ENCODE measurements around the gene MIPEP. TPM values are rescaled to one million over a fixed set of nuclear protein-coding genes. Genes with fewer than 3 reads are reported as not detected.

MIPEP gene
- total and polyA plus RNA-seq, 2 experiments from 2014 or later: 17.1 to 19.8 TPM

GRCh38 chr13:23767838-23768237 lies 121.4 kb downstream of the MIPEP start:
- DNase-seq (ENCODE audit: low spot score): no peak
- no peaks in the 10 kb centered on the region for H3K27me3 ChIP-seq
- no peaks in the 10 kb centered on the region for H3K9me2 ChIP-seq (replicated peaks; ENCODE audit: insufficient read depth)
- no peak overlapping the region for H3K4me2 ChIP-seq
- no peaks in the 10 kb centered on the region for H3K36me3 ChIP-seq (replicated peaks; ENCODE audit: insufficient read depth, low read depth)
- H2AFZ ChIP-seq: no peak overlapping the region
- TF ChIP-seq CTCF (IDR thresholded peaks at IDR 0.05; ENCODE audit: poor library complexity) (no peak), EZH2 (IDR thresholded peaks at IDR 0.05; ENCODE audit: borderline replicate concordance) (no peak), EZH2phosphoT487 (IDR thresholded peaks at IDR 0.05; ENCODE audit: low read depth, severe bottlenecking, unreplicated experiment) (no peak)
- H4K20me1 ChIP-seq (ENCODE audit: insufficient read depth, poor library complexity, severe bottlenecking): no peaks in the 10 kb centered on the region
- no peaks in the 10 kb centered on the region for H3K9me3 ChIP-seq (ENCODE audit: low read depth)
- 89% methylated on average over 7 of the region's 7 CpGs for WGBS (ENCODE audit: low lambda C conversion rate, missing lambda C conversion rate)
- no peaks in the 10 kb centered on the region for H3K79me2 ChIP-seq
- peaks cover 17% of the 10 kb centered on the region for H3K4me1 ChIP-seq (ENCODE audit: insufficient read depth)
- no peak overlapping the region for H3K4me3 ChIP-seq
- no peak overlapping the region for H3K27ac ChIP-seq

GRCh38 chr13:23766939-23767338 lies 122.3 kb downstream of the MIPEP start:
- H3K27me3 ChIP-seq: no peaks in the 10 kb centered on the region
- no peak overlapping the region for H3K4me3 ChIP-seq
- TF ChIP-seq EZH2 (IDR thresholded peaks at IDR 0.05; ENCODE audit: borderline replicate concordance) (no peak), CTCF (IDR thresholded peaks at IDR 0.05; ENCODE audit: poor library complexity) (no peak), EZH2phosphoT487 (IDR thresholded peaks at IDR 0.05; ENCODE audit: low read depth, severe bottlenecking, unreplicated experiment) (no peak)
- H3K79me2 ChIP-seq: no peaks in the 10 kb centered on the region
- H4K20me1 ChIP-seq (ENCODE audit: insufficient read depth, poor library complexity, severe bottlenecking): no peaks in the 10 kb centered on the region
- H3K9me2 ChIP-seq (replicated peaks; ENCODE audit: insufficient read depth): no peaks in the 10 kb centered on the region
- H2AFZ ChIP-seq: no peak overlapping the region
- no peaks in the 10 kb centered on the region for H3K36me3 ChIP-seq (replicated peaks; ENCODE audit: insufficient read depth, low read depth)
- no peak for DNase-seq (ENCODE audit: low spot score)
- no peaks in the 10 kb centered on the region for H3K9me3 ChIP-seq (ENCODE audit: low read depth)
- peaks cover 19% of the 10 kb centered on the region for H3K4me1 ChIP-seq (ENCODE audit: insufficient read depth)
- 88% methylated on average over 1 of the region's 1 CpG for WGBS (ENCODE audit: low lambda C conversion rate, missing lambda C conversion rate)
- no peak overlapping the region for H3K4me2 ChIP-seq
- no peak overlapping the region for H3K27ac ChIP-seq

GRCh38 chr13:23766283-23766682 lies 122.9 kb downstream of the MIPEP start:
- H3K79me2 ChIP-seq: no peaks in the 10 kb centered on the region
- no peak overlapping the region for H3K4me2 ChIP-seq
- no peaks in the 10 kb centered on the region for H4K20me1 ChIP-seq (ENCODE audit: insufficient read depth, poor library complexity, severe bottlenecking)
- H3K9me2 ChIP-seq (replicated peaks; ENCODE audit: insufficient read depth): no peaks in the 10 kb centered on the region
- H3K9me3 ChIP-seq (ENCODE audit: low read depth): no peaks in the 10 kb centered on the region
- peaks cover 16% of the 10 kb centered on the region for H3K4me1 ChIP-seq (ENCODE audit: insufficient read depth)
- H2AFZ ChIP-seq: no peak overlapping the region
- no peak overlapping the region for H3K27ac ChIP-seq
- no peak overlapping the region for H3K4me3 ChIP-seq
- H3K36me3 ChIP-seq (replicated peaks; ENCODE audit: insufficient read depth, low read depth): no peaks in the 10 kb centered on the region
- TF ChIP-seq EZH2phosphoT487 (IDR thresholded peaks at IDR 0.05; ENCODE audit: low read depth, severe bottlenecking, unreplicated experiment) (no peak), EZH2 (IDR thresholded peaks at IDR 0.05; ENCODE audit: borderline replicate concordance) (no peak), CTCF (IDR thresholded peaks at IDR 0.05; ENCODE audit: poor library complexity) (no peak)
- 80% methylated on average over 2 of the region's 2 CpGs for WGBS (ENCODE audit: low lambda C conversion rate, missing lambda C conversion rate)
- DNase-seq (ENCODE audit: low spot score): no peak
- H3K27me3 ChIP-seq: no peaks in the 10 kb centered on the region

- H3K27ac ChIP-seq: no peak overlapping the region
- H4K20me1 ChIP-seq (ENCODE audit: insufficient read depth, poor library complexity, severe bottlenecking): no peaks in the 10 kb centered on the region
- H3K9me2 ChIP-seq (replicated peaks; ENCODE audit: insufficient read depth): no peaks in the 10 kb centered on the region
- DNase-seq (ENCODE audit: low spot score): no peak
- TF ChIP-seq EZH2phosphoT487 (IDR thresholded peaks at IDR 0.05; ENCODE audit: low read depth, severe bottlenecking, unreplicated experiment) (no peak), EZH2 (IDR thresholded peaks at IDR 0.05; ENCODE audit: borderline replicate concordance) (no peak), CTCF (IDR thresholded peaks at IDR 0.05; ENCODE audit: poor library complexity) (no peak)
- no peak overlapping the region for H3K4me3 ChIP-seq
- no peaks in the 10 kb centered on the region for H3K36me3 ChIP-seq (replicated peaks; ENCODE audit: insufficient read depth, low read depth)
- H3K27me3 ChIP-seq: no peaks in the 10 kb centered on the region
- H3K4me1 ChIP-seq (ENCODE audit: insufficient read depth): peaks cover 16% of the 10 kb centered on the region
- H2AFZ ChIP-seq: no peak overlapping the region
- H3K9me3 ChIP-seq (ENCODE audit: low read depth): no peaks in the 10 kb centered on the region
- no peaks in the 10 kb centered on the region for H3K79me2 ChIP-seq
- 96% methylated on average over 6 of the region's 6 CpGs for WGBS (ENCODE audit: low lambda C conversion rate, missing lambda C conversion rate)
- H3K4me2 ChIP-seq: no peak overlapping the region
These were observed 123.7 kb downstream of the MIPEP start for GRCh38 chr13:23765531-23765930.

Data from hepatocyte (in vitro differentiated cells).